HG03442 (cell line): ENCODE data around the gene VWA3B.
"Not testable (repeated sequence)": the region's sequence is repeated elsewhere in the genome, so short reads cannot be mapped to it uniquely, and the experiment has no call there.

Experiments
- ATAC-seq: cut with Tn5 transposase; IDR thresholded peaks from one replicate; pipeline ENCODE4 v1.9.1; 2021; ENCODE audit warnings: mild to moderate bottlenecking, moderate library complexity; ENCODE audit not compliant: unreplicated experiment

The VWA3B gene

GRCh38 chr2:98130073-98130472, 43.1 kb downstream of the VWA3B start:
- not testable (repeated sequence) for ATAC-seq

DNA sequence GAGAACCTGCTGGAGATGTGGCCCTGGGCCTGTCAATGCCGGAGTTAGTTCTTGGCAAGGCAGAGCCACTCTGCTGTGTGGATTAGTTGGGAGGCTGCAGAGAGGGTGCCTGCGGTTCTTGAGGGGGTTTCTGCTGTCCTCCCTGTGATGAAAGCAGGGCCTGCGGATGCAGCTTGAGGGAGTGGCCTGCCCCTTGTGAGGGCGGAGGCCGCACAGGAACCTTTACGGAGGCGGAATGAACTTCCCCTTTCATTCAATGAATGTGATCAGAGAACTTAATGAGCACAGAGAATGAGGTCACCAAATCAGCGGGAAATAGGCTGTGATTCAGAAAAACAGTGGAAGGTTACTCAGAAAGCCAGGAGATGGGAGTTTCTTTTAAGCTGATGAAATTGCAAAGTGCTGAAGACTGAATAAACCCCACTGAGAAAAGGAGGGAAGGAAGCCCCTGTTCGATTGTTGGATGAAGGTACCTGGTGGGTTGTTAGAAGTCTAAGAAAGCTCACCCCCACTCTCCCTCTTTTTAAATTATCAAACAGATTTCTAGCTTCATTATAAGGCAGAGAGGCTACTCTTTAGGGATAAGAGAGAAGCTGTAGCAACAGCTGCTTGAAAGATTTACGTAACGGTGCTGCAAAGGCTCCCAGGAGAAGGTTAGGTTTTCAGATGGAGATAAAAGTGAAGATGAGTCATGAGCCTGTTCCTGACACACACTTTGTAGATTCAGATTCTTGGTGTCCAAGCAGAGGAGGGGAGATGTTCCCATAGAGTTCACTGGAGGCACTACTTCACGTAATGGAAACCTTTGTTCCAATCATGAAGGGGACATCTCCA, 47.4 kb downstream of the VWA3B start:
- ATAC-seq: peak; percentile 72

DNA sequence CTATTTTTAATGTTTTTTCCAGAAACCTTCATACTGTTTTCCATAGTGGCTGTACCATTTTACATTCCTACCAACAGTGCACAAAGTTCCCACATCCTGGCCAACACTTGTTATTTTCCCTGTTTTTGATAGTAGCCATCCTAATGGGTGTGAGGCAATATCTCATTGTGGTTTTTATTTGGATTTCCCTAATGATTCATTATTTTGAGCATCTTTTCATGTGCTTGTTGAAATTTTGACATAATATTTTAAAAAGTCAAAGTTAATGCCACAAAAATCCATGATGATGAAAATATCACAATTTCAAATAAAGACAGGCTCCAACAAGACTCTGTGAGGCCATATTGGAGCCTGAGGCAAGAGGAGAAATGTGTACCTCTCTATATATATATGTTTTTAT, 50.2 kb downstream of the VWA3B start:
- no peak for ATAC-seq

DNA sequence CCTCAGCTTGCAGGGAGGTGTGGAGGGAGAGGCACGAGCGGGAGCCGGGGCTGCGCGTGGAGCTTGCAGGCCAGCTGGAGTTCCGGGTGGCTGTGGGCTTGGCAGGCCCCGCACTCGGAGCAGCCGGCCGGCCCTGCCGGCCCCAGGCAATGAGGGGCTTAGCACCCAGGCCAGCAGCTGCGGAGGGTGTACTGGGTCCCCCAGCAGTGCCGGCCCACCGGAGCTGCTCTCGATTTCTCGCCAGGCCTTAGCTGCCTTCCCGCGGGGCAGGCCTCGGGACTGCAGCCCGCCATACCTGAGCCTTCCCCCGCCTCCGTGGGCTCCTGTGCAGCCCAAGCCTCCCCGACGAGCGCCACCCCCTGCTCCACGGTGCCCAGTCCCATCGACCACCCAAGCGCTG, 52.0 kb downstream of the VWA3B start:
- ATAC-seq: not testable (repeated sequence)

- no peak for ATAC-seq
These were observed 53.2 kb downstream of the VWA3B start for GRCh38 chr2:98140210-98140609.

DNA sequence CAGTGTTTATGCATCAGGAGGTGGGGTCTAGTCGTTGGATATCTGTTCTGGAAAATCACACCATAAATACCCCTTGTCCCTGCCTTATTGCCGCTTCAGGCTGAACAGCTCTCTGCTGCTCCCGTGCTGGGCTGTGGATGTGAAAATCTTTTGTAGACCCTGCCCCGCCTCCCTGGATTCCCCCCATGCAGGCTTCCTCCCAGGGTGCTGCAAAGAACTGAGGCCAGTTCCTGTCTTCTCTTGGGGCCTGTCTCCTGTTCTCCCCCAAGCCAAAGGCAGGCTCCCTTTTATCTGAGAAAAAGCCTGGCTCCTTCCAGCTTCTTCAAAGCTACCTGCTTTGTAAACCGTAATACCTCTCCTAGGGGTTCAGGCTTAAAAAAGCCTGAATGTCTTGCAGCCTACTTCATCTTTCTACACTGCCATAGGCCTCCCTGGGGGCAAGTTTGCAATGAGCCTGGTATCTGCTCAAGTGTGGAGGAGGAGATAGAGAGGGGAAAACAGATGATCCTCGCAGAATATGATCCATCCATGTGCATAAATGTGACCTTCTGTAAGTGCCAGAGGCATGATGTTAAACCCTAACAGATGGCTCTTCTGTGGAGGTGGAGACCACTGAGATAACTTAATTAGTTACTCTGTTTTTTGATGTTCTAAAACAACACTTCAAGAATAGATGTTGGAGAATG, 55.3 kb downstream of the VWA3B start:
- no peak for ATAC-seq

- no peak for ATAC-seq
These were observed 58.1 kb downstream of the VWA3B start for GRCh38 chr2:98145070-98145469.

DNA sequence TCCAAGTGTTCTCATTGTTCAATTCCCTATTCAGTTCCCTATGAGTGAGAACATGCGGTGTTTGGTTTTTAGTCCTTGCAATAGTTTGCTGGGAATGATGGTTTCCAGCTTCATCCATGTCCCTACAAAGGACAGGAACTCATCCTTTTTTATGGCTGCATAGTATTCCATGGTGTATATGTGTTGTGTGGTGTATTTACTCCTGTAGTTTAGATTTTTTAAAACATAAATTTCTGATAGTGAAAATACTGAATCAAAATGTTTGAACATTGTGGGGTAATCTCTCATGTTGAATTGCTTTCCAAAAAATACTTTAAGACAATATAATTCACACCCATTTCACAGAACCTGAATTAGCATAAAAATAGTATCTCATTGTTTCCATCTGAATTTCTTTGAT, 60.9 kb downstream of the VWA3B start:
- ATAC-seq: not testable (repeated sequence)

DNA sequence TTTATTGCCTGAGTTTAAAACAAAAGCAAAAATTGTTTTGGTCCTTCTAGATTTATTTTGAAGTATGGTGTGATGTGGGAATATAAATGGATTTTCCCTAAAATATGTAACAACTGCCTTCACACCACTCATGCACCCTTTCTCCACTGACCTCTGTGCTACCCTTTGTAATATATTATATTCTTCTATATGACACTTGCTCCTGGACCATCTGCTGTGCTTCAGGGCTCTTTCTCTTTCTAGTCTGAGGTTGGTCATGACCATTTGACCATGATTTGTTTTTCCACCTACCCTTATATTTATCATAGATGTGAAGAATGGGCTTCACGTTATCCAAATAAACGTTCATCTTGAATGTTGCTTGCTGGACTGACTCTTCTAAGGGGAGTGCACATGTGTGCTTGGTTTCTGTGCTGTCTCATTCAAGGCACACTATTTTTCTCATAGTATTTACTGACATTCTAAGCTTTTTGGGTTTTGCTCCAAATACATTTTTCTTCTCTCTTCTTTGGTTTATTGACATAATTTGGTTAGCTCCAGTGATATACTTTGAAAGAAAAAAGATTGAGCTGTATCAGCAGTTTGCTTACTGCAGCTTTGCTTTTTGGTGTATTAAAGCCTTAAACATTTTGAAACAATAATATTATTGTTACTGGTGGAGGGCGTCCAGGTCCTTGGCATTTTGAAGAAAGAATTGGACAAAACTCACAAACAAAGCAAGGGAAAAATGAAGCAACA, 61.8 kb downstream of the VWA3B start:
- no peak for ATAC-seq

DNA sequence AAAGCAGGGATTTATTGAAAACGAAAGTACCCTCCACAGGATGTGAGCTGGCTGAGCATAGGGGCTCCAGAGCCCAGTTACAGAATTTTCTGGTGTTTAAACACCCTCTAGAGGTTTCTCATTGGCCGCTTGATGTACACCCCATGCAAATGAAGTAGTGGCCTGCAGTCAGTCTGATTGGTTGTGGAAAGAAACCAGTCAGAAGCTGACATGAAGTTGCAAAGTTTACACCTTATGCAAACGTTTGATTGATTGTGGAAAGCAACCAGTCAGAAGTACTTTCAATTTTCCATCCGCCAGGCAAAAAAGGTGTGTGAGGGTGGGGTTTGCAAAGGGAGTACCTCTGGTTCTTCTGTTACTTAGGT, 62.3 kb downstream of the VWA3B start:
- no peak for ATAC-seq

- ATAC-seq: no peak
These were observed 66.5 kb downstream of the VWA3B start for GRCh38 chr2:98153481-98153880.

DNA sequence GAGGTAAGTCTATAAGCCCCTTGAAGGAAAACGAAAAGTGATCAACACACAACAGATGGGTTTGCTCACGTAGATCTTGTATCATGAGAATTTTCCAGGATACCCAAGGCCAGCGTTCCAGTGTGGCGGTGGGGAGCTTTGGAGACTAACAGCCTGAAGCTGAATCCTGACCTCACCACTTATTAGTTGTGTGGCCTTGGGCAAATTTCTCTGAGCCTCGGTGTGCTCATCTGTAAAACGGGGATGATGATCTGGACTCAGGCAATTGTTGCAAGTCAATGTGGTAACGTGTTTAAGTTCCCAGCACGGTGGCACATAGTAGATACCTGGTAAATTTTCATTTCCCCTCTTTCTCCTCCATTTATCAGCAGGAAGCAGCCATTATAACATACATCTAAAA, 68.3 kb downstream of the VWA3B start:
- ATAC-seq: no peak

DNA sequence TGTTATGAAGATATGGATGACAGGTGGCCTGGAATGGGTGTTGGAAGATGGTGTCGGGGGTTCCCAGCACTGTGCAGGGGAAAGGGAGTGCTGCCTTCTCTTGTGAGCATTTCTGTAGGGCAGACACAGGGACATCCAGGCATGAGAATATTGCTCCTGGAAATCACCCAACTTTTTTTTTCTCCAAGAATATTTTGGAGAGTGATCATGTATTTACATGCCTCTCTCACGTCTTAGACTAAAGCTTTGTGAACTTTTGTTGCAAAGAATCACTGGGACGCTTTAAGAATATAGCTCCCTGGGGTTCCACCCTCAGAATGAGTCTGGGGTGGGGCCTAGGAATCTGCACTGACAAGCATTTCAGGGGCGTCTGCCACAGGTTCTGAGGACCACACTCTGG, 68.7 kb downstream of the VWA3B start:
- ATAC-seq: no peak

GRCh38 chr2:98156304-98156703, 69.3 kb downstream of the VWA3B start:
- no peak for ATAC-seq

DNA sequence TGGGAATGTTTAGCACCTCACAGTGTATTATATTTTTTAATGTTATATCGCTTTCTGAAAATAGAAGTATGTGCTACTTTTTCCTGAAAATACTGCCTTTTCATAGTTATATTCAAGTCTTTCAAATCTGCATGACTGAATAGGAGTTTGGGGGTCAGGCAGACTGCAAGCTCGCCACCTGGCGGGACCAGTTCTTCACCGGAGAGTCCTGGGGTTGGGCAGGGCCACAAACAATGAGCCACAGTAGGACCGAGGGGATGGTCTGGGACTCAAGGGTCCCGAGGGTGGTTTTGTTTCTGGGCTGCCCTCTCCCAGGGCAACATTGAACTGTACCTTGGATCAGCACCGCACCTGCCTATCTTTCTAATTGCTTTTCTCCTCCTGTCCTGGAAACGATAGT, 70.6 kb downstream of the VWA3B start:
- ATAC-seq: no peak

DNA sequence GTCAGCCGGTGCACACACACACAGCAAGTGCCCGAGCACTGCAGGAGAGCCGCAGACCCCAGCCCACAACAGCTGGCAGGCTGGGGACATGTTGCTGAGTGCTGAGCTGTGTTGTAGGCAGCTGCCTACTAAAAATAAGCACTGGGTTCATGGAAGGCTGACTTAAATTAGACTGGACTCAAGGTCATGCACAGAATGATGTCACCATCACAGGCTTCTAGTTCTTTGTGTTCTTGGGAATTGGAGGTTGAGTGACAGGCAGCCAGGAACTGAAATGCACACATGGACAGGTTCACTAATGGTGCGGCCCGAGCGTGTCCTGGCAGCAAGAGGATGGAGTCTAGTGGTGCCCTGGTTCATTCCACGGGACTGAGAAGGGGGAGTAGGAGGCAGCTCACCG, 71.3 kb downstream of the VWA3B start:
- no peak for ATAC-seq

GRCh38 chr2:98160554-98160953, 73.6 kb downstream of the VWA3B start:
- no peak for ATAC-seq

- no peak for ATAC-seq
These were observed 74.2 kb downstream of the VWA3B start for GRCh38 chr2:98161186-98161585.

DNA sequence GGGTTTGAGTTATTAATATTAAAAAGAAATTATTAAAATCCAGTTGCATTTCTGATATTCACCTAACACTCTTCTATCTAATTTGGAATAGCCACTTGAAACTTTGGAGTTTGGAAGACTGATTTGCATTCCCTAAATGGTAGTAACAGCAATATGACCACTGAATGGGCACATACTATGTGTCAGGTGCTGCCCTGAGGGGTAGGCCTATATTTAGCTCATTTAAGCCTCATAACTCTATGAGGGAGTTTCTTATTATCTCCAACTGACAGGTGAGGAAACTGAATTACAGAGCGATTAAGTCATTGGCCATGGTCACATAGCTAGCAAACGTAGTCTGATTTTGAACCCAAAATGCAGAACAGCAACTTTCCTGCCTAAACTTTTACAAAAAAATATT, 77.3 kb downstream of the VWA3B start:
- no peak for ATAC-seq

GRCh38 chr2:98165516-98166071, 78.6 kb downstream of the VWA3B start:
- ATAC-seq: no peak

- ATAC-seq: no peak
These were observed 80.9 kb downstream of the VWA3B start for GRCh38 chr2:98167916-98168315.

GRCh38 chr2:98170076-98170475, 83.1 kb downstream of the VWA3B start:
- no peak for ATAC-seq
